Measurements from ENCODE around the gene LTN1.

DNA sequence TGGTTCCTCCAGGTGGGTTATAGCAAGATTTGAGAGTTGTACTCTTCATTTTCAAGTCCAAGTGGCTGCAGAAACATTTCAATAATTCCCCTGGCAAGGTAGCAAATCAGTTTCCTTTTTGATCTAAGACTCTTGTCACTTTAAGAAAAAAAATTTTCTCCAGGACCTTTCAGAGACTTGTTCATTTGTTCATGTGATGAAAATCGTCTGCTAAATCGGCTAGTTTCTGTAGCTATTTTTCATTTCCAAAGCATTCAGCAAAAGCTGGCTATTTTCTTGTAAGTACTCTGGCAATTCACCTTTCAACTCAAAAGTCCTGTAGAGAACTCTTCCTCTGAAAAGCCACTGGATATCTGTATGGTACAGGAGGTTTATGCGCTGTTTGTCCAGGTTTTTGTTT lies 93.5 kb downstream of the LTN1 start:
- TF ChIP-seq, protein P1, sequence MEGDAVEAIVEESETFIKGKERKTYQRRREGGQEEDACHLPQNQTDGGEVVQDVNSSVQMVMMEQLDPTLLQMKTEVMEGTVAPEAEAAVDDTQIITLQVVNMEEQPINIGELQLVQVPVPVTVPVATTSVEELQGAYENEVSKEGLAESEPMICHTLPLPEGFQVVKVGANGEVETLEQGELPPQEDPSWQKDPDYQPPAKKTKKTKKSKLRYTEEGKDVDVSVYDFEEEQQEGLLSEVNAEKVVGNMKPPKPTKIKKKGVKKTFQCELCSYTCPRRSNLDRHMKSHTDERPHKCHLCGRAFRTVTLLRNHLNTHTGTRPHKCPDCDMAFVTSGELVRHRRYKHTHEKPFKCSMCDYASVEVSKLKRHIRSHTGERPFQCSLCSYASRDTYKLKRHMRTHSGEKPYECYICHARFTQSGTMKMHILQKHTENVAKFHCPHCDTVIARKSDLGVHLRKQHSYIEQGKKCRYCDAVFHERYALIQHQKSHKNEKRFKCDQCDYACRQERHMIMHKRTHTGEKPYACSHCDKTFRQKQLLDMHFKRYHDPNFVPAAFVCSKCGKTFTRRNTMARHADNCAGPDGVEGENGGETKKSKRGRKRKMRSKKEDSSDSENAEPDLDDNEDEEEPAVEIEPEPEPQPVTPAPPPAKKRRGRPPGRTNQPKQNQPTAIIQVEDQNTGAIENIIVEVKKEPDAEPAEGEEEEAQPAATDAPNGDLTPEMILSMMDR (IDR thresholded peaks at IDR 0.05 in 2 of 3, conservative IDR thresholded peaks at IDR 0.05 in 1 of 3; ENCODE audit: borderline replicate concordance in 1 of 3, insufficient read depth in 1 of 3, low read depth in 2 of 3, low read length in 2 of 3): no peak
- TF ChIP-seq POLR2AphosphoS5 (IDR thresholded peaks at IDR 0.05; ENCODE audit: low read depth, low read length) (no peak), ZFX (IDR thresholded peaks at IDR 0.05) (no peak), EZH2phosphoT487 (IDR thresholded peaks at IDR 0.05; ENCODE audit: borderline replicate concordance) (no peak), POLR2A (IDR thresholded peaks at IDR 0.05; ENCODE audit: borderline replicate concordance, extremely low read depth, insufficient read depth, insufficient read length) (no peak)
- TF ChIP-seq, protein P2, sequence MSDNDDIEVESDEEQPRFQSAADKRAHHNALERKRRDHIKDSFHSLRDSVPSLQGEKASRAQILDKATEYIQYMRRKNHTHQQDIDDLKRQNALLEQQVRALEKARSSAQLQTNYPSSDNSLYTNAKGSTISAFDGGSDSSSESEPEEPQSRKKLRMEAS (IDR thresholded peaks at IDR 0.05): no peak

Measured in HCT116 (cell line).